H1 (cell line): Measurements from ENCODE around the gene NFAT5. TPM values are rescaled to one million over a fixed set of nuclear protein-coding genes. Genes with fewer than 3 reads are reported as not detected.

Experiments
- CTCF ChIA-PET: fragments of 300-600 bp; sonication (Branson Sonifier 250); formaldehyde crosslinking; loops from one replicate; lab custom pipeline; 2021; ENCODE audit not compliant: partially characterized antibody; lab: Charles Lee
- POLR2A ChIA-PET: fragments of 300-600 bp; sonication (Branson Sonifier 250); formaldehyde crosslinking; loops from one replicate; lab custom pipeline; 2021; ENCODE audit warnings: inconsistent platforms; ENCODE audit not compliant: partially characterized antibody; lab: Charles Lee
- DNase-seq, 2 experiments: peaks; one replicate each; pipeline versions ENCODE4 v3.0.0 to v3.0.0-alpha.2; 2010 to 2022; ENCODE audit warnings: low spot score in 2 of 2, low read depth in 1 of 2, mixed read lengths in 1 of 2
- FAIRE-seq: peaks from 2 replicates; lab custom pipeline; 2011; peaks lifted over from hg19 to GRCh38; lab: Jason Lieb, UNC
- H2AFZ ChIP-seq: 2 replicates; pipeline ENCODE4 v1.8.1; 2012; ENCODE audit warnings: low read length, inconsistent platforms
- H2AK5ac ChIP-seq: 2 replicates; pipeline ENCODE4 v1.6.1; 2013; ENCODE audit warnings: low read depth, low read length
- H2BK120ac ChIP-seq: replicated peaks from 2 replicates; pipeline ENCODE3; 2013; ENCODE audit warnings: low read depth, low read length, inconsistent platforms
- H2BK12ac ChIP-seq: 2 replicates; pipeline ENCODE4 v1.6.1; 2013; ENCODE audit warnings: low read depth, low read length
- H2BK15ac ChIP-seq: 2 replicates; pipeline ENCODE4 v1.6.1; 2013; ENCODE audit warnings: low read length
- H2BK20ac ChIP-seq: 2 replicates; pipeline ENCODE4 v1.6.1; 2013; ENCODE audit warnings: low read length
- H2BK5ac ChIP-seq: 2 replicates; pipeline ENCODE4 v1.6.1; 2013; ENCODE audit warnings: low read depth, low read length
- H3K14ac ChIP-seq: 2 replicates; pipeline ENCODE4 v1.6.1; 2013; ENCODE audit warnings: inconsistent platforms; ENCODE audit not compliant: insufficient read length
- H3K18ac ChIP-seq: 2 replicates; pipeline ENCODE4 v1.6.1; 2013; ENCODE audit warnings: low read length; ENCODE audit errors: extremely low read depth
- H3K23ac ChIP-seq: 2 replicates; pipeline ENCODE4 v1.6.1; 2013; ENCODE audit warnings: inconsistent platforms; ENCODE audit not compliant: insufficient read length
- H3K23me2 ChIP-seq: 2 replicates; pipeline ENCODE4 v1.6.1; 2013; ENCODE audit warnings: low read depth, low read length
- H3K27ac ChIP-seq: 2 replicates; pipeline ENCODE4 v1.6.1; 2011; ENCODE audit warnings: low read depth, low read length, inconsistent platforms
- H3K27me3 ChIP-seq, 4 experiments: replicated peaks in 1 of 4; 1 replicate in 1 of 4; 2 replicates in 3 of 4; pipeline versions ENCODE4 v1.6.1 to v1.8.1; 2011 to 2013; ENCODE audit warnings: low read length in 3 of 4, mild to moderate bottlenecking in 3 of 4, inconsistent platforms in 2 of 4, mixed read lengths in 2 of 4, moderate library complexity in 1 of 4; ENCODE audit not compliant: control insufficient read depth in 3 of 4, insufficient read depth in 3 of 4; ENCODE audit errors: extremely low read depth in 1 of 4
- H3K36me3 ChIP-seq, 4 experiments: 2 replicates each; pipeline versions ENCODE4 v1.6.1 to v1.8.1; 2011 to 2013; ENCODE audit warnings: mild to moderate bottlenecking in 4 of 4, low read length in 3 of 4, moderate library complexity in 2 of 4, control low read depth in 1 of 4, inconsistent platforms in 1 of 4; ENCODE audit not compliant: insufficient read depth in 4 of 4, control insufficient read depth in 2 of 4
- H3K4ac ChIP-seq: replicated peaks from 2 replicates; pipeline ENCODE3; 2013; ENCODE audit warnings: low read length, low read depth, mixed read lengths, inconsistent platforms; ENCODE audit not compliant: insufficient read length
- H3K4me1 ChIP-seq, 4 experiments: replicated peaks in 1 of 4; 1 replicate in 1 of 4; 2 replicates in 3 of 4; pipeline versions ENCODE4 v1.6.1 to v1.8.1; 2011 to 2013; ENCODE audit warnings: low read length in 3 of 4, inconsistent platforms in 2 of 4, mixed read lengths in 1 of 4; ENCODE audit not compliant: insufficient read depth in 4 of 4, control insufficient read depth in 3 of 4
- H3K4me2 ChIP-seq, 2 experiments: 2 replicates each; pipeline versions ENCODE4 v1.6.1 to v1.8.1; 2011 to 2013; ENCODE audit warnings: low read depth in 2 of 2, low read length in 2 of 2, control low read depth in 1 of 2, inconsistent platforms in 1 of 2, mild to moderate bottlenecking in 1 of 2; ENCODE audit not compliant: insufficient read depth in 1 of 2
- H3K4me3 ChIP-seq, 4 experiments: fragments of 200-600, 300-600 bp in 1 of 4; sonication (generic), shearing (Covaris generic), sonication (Bioruptor Twin) in 1 of 4; 2 replicates each; pipeline versions ENCODE4 v1.5.1 to v1.8.1; 2011 to 2016; ENCODE audit warnings: low read length in 4 of 4, low read depth in 3 of 4, control low read depth in 2 of 4, inconsistent platforms in 2 of 4, mild to moderate bottlenecking in 2 of 4, mixed read lengths in 1 of 4, moderate library complexity in 1 of 4; ENCODE audit not compliant: insufficient read depth in 2 of 4; ENCODE audit errors: extremely low read depth in 1 of 4
- H3K56ac ChIP-seq: replicated peaks from 2 replicates; pipeline ENCODE3; 2013; ENCODE audit warnings: low read depth, mild to moderate bottlenecking, mixed read lengths, low read length, inconsistent platforms; ENCODE audit not compliant: insufficient read length
- H3K79me1 ChIP-seq: 2 replicates; pipeline ENCODE4 v1.6.1; 2013; ENCODE audit warnings: low read depth, low read length, control low read depth
- H3K79me2 ChIP-seq, 2 experiments: 2 replicates each; pipeline versions ENCODE4 v1.6.1 to v1.8.1; 2012 to 2013; ENCODE audit warnings: low read length in 2 of 2, mild to moderate bottlenecking in 2 of 2, inconsistent platforms in 1 of 2; ENCODE audit not compliant: insufficient read depth in 2 of 2, control insufficient read depth in 1 of 2
- H3K9ac ChIP-seq, 4 experiments: replicated peaks in 1 of 4; 1 replicate in 1 of 4; 2 replicates in 3 of 4; pipeline versions ENCODE4 v1.6.1 to v1.8.1; 2011 to 2013; ENCODE audit warnings: low read depth in 3 of 4, low read length in 3 of 4, control low read depth in 2 of 4, mild to moderate bottlenecking in 2 of 4, moderate library complexity in 2 of 4, inconsistent platforms in 1 of 4; ENCODE audit errors: extremely low read depth in 1 of 4
- H3K9me3 ChIP-seq, 2 experiments: 2 replicates each; pipeline versions ENCODE4 v1.6.1 to v1.8.1; 2012 to 2013; ENCODE audit warnings: mild to moderate bottlenecking in 2 of 2, moderate library complexity in 2 of 2, control low read depth in 1 of 2, inconsistent platforms in 1 of 2, low read depth in 1 of 2, low read length in 1 of 2, mixed read lengths in 1 of 2; ENCODE audit not compliant: insufficient read depth in 2 of 2
- H4K20me1 ChIP-seq, 2 experiments: replicated peaks in 1 of 2; 2 replicates each; pipeline versions ENCODE3 to v1.8.1; 2011 to 2013; ENCODE audit warnings: inconsistent platforms in 2 of 2, low read length in 2 of 2, mild to moderate bottlenecking in 1 of 2; ENCODE audit not compliant: insufficient read depth in 2 of 2, control insufficient read depth in 1 of 2
- H4K5ac ChIP-seq: 2 replicates; pipeline ENCODE4 v1.6.1; 2013; ENCODE audit warnings: low read length, low read depth, mixed read lengths, inconsistent platforms; ENCODE audit not compliant: insufficient read length
- H4K8ac ChIP-seq: 2 replicates; pipeline ENCODE4 v1.8.0; 2013; ENCODE audit warnings: mild to moderate bottlenecking, moderate library complexity, low read length, inconsistent platforms; ENCODE audit not compliant: insufficient read depth; ENCODE audit errors: extremely low read depth
- H4K91ac ChIP-seq: replicated peaks from 2 replicates; pipeline ENCODE3; 2013; ENCODE audit warnings: low read length, mixed read lengths, inconsistent platforms; ENCODE audit not compliant: insufficient read length
- ATF2 ChIP-seq: IDR thresholded peaks from 2 replicates; pipeline ENCODE4 v1.6.1; 2012; ENCODE audit warnings: low read length, inconsistent platforms
- CREB1 ChIP-seq: IDR thresholded peaks from 2 replicates; pipeline ENCODE4 v1.6.1; 2012; ENCODE audit warnings: inconsistent platforms
- EZH2 ChIP-seq: fragments of 200-600 bp; sonication (generic); IDR thresholded peaks from 2 replicates; pipeline ENCODE4 v1.7.1; 2012; ENCODE audit warnings: low read depth, mild to moderate bottlenecking, moderate library complexity, low read length, inconsistent platforms; ENCODE audit not compliant: severe bottlenecking
- JUN ChIP-seq: IDR thresholded peaks from 2 replicates; pipeline ENCODE4 v1.6.1; 2011; ENCODE audit warnings: low read depth, mild to moderate bottlenecking, improper control_type of control experiment, low read length
- RFX5 ChIP-seq: IDR thresholded peaks from 2 replicates; pipeline ENCODE4 v1.6.1; 2011; ENCODE audit warnings: low read depth, low read length, improper control_type of control experiment, borderline replicate concordance
- SAP30 ChIP-seq: fragments of 300-600 bp; sonication (generic); IDR thresholded peaks from 2 replicates; pipeline ENCODE4 v1.7.1; 2012; ENCODE audit warnings: low read length, moderate library complexity, mild to moderate bottlenecking, inconsistent platforms; ENCODE audit not compliant: insufficient read depth, insufficient replicate concordance
- SRF ChIP-seq: IDR thresholded peaks from 2 replicates; pipeline ENCODE4 v1.6.1; 2011; ENCODE audit warnings: mild to moderate bottlenecking, low read depth, low read length, moderate library complexity
- WGBS, 2 experiments: shearing (Covaris generic) in 1 of 2; methylation state at CpG; one replicate each; pipeline versions ENCODE4 v1.1.6 to v1.1.7; 2013 to 2015; ENCODE audit warnings: low lambda C conversion rate in 2 of 2, mixed read lengths in 2 of 2, inconsistent platforms in 1 of 2, low coverage in 1 of 2, missing lambda C conversion rate in 1 of 2; ENCODE audit not compliant: insufficient replicate concordance in 2 of 2, insufficient coverage in 1 of 2, insufficient read length in 1 of 2; ENCODE audit errors: extremely low coverage in 1 of 2, missing lambda C conversion rate in 1 of 2; 5-methylcytosine and 5-hydroxymethylcytosine counted together
- polyA plus RNA-seq, 7 experiments: library from polyadenylated mRNA; depleted of rRNA in 3 of 7; stranded (reverse) in 5 of 7; unstranded in 2 of 7; fragments of >200 nt in 5 of 7; fragments of 200-250 nt in 2 of 7; gene quantifications; 1 replicate in 5 of 7; 2 replicates in 1 of 7; 4 replicates in 1 of 7; pipeline versions ENCODE4 v1.2.1 to v1.2.3, GENCODE V29; 2011 to 2013; ENCODE audit warnings: missing spikeins in 2 of 7, mixed read lengths in 2 of 7
- total RNA-seq: library from RNA; stranded (reverse); fragmentation: NEBNext Ultra II Directional; extraction: Animal tissue kit (Norgen Biotek cat#: 25700); gene quantifications from 2 replicates; pipeline ENCODE4 v1.2.1, GENCODE V29; 2021
- TF ChIP-seq, protein P1 (sequence below), 3 experiments: IDR thresholded peaks; 1 replicate in 2 of 3; 2 replicates in 1 of 3; pipeline versions ENCODE4 v1.5.1 to v1.6.1; 2011; ENCODE audit warnings: low read length in 3 of 3, mild to moderate bottlenecking in 3 of 3, inconsistent platforms in 2 of 3, low read depth in 1 of 3, moderate library complexity in 1 of 3; ENCODE audit not compliant: insufficient read depth in 1 of 3; ENCODE audit errors: control extremely low read depth in 1 of 3

NFAT5 gene
- total and polyA plus RNA-seq, 2 of the 8 experiments (the other 6 are each of a cell fraction or from before 2014, with no cell fraction given): 8.9 to 29.0 TPM

- no peak overlapping the region for H3K23ac ChIP-seq
- TF ChIP-seq ATF2 (no peak), JUN (no peak), EZH2 (no peak), SAP30 (no peak), RFX5 (no peak), SRF (no peak), CREB1 (no peak)
- TF ChIP-seq, protein P1, sequence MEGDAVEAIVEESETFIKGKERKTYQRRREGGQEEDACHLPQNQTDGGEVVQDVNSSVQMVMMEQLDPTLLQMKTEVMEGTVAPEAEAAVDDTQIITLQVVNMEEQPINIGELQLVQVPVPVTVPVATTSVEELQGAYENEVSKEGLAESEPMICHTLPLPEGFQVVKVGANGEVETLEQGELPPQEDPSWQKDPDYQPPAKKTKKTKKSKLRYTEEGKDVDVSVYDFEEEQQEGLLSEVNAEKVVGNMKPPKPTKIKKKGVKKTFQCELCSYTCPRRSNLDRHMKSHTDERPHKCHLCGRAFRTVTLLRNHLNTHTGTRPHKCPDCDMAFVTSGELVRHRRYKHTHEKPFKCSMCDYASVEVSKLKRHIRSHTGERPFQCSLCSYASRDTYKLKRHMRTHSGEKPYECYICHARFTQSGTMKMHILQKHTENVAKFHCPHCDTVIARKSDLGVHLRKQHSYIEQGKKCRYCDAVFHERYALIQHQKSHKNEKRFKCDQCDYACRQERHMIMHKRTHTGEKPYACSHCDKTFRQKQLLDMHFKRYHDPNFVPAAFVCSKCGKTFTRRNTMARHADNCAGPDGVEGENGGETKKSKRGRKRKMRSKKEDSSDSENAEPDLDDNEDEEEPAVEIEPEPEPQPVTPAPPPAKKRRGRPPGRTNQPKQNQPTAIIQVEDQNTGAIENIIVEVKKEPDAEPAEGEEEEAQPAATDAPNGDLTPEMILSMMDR (IDR thresholded peaks at IDR 0.05; ENCODE audit: control extremely low read depth in 1 of 3, insufficient read depth in 1 of 3, low read depth in 1 of 3, low read length in 3 of 3): no peak
These were observed 6.6 kb upstream of the NFAT5 start for GRCh38 chr16:69559164-69559563.

More at GRCh38 chr16:69559164-69559563, 6.6 kb upstream of the NFAT5 start:
- Histone ChIP-seq H3K18ac (no peak overlapping the region), H2AK5ac (no peak overlapping the region), H4K8ac (no peak overlapping the region), H2AFZ (no peak overlapping the region), H3K56ac (no peak overlapping the region), H3K27ac (no peak overlapping the region), H2BK5ac (no peak overlapping the region), H3K23me2 (no peaks in the 10 kb centered on the region), H4K5ac (no peak overlapping the region), H2BK15ac (no peak overlapping the region), H4K20me1 (no peaks in the 10 kb centered on the region), H3K4me1 (peaks cover 0 to 6% (median 2%) of the 10 kb centered on the region in 4 experiments; a peak in 5 of 7 replicates), H2BK120ac (no peak overlapping the region), H3K27me3 (no peaks in the 10 kb centered on the region), H3K4me2 (no peak overlapping the region), H3K4me3 (no peak overlapping the region), H3K4ac (no peak overlapping the region), H3K14ac (no peak overlapping the region), H2BK12ac (no peak overlapping the region), H3K9ac (no peak overlapping the region), H4K91ac (no peak overlapping the region), H3K36me3 (no peaks in the 10 kb centered on the region), H3K79me2 (no peaks in the 10 kb centered on the region), H3K79me1 (no peaks in the 10 kb centered on the region), H3K9me3 (no peaks in the 10 kb centered on the region), H2BK20ac (no peak overlapping the region)
- ChIA-PET CTCF (interaction anchor here (0.6 to 1.2 kb wide), 4 partner anchors 12 to 161 kb away, joined by 3 read pairs; no protein-coding TSS in a partner anchor), POLR2A (interaction anchor here (1.2 to 1.5 kb wide), 2 partner anchors 29 to 35 kb away, joined by 4 read pairs; no protein-coding TSS in a partner anchor)
- 92% methylated on average over 2 of the region's 2 CpGs; no CpG with 5 or more reads in 1 of the 2 experiments for WGBS, 2 experiments
- no peak for DNase-seq
- FAIRE-seq: no peak
